Vagina (tissue), 2 donors: Measurements from ENCODE around the gene ANKRD28.

Source experiments
- CTCF ChIP-seq, 3 experiments: fragments of 450-650 bp in 2 of 3; fragments of 200-600 bp in 1 of 3; sonication (generic) in 1 of 3; IDR thresholded peaks; one replicate each; pipeline ENCODE4 v1.5.1; 2017 to 2019; ENCODE audit warnings: antibody characterized with exemption in 3 of 3, mild to moderate bottlenecking in 2 of 3, moderate library complexity in 2 of 3
- POLR2A ChIP-seq, 2 donors: fragments of 450-650 bp; IDR thresholded peaks; one replicate each; pipeline ENCODE4 v1.6.1; 2017; ENCODE audit warnings: antibody characterized with exemption in 2 of 2, mild to moderate bottlenecking in 2 of 2, moderate library complexity in 2 of 2
- POLR2AphosphoS5 ChIP-seq, 2 donors: sonication (generic); formaldehyde crosslinking; IDR thresholded peaks; one replicate each; pipeline ENCODE4 v1.9.0; 2017; ENCODE audit warnings: antibody characterized with exemption in 2 of 2, mild to moderate bottlenecking in 2 of 2, low read depth in 1 of 2; ENCODE audit not compliant: insufficient read depth in 1 of 2

- TF ChIP-seq CTCF (IDR thresholded peaks at IDR 0.05) (no peak), POLR2A (IDR thresholded peaks at IDR 0.05) (no peak), POLR2AphosphoS5 (IDR thresholded peaks at IDR 0.05; ENCODE audit: insufficient read depth in 1 of 2, low read depth in 1 of 2) (no peak)
Observed at GRCh38 chr3:15796771-15797641, 773 bp downstream of the ANKRD28 start.
